DMS153 treated with DMSO at 0.1 percent for 48 hours (cell line): ENCODE data around the gene DLGAP1.
A peak's percentile ranks its signal among the peaks of the same experiment; 100 is the strongest.
"Not testable (repeated sequence)": the region's sequence is repeated elsewhere in the genome, so short reads cannot be mapped to it uniquely, and the experiment has no call there.

Source experiments
- DNase-seq: peaks from one replicate; lab custom pipeline; 2025; ENCODE audit not compliant: unreplicated experiment; lab: John Stamatoyannopoulos, UW

Gene DLGAP1

DNA sequence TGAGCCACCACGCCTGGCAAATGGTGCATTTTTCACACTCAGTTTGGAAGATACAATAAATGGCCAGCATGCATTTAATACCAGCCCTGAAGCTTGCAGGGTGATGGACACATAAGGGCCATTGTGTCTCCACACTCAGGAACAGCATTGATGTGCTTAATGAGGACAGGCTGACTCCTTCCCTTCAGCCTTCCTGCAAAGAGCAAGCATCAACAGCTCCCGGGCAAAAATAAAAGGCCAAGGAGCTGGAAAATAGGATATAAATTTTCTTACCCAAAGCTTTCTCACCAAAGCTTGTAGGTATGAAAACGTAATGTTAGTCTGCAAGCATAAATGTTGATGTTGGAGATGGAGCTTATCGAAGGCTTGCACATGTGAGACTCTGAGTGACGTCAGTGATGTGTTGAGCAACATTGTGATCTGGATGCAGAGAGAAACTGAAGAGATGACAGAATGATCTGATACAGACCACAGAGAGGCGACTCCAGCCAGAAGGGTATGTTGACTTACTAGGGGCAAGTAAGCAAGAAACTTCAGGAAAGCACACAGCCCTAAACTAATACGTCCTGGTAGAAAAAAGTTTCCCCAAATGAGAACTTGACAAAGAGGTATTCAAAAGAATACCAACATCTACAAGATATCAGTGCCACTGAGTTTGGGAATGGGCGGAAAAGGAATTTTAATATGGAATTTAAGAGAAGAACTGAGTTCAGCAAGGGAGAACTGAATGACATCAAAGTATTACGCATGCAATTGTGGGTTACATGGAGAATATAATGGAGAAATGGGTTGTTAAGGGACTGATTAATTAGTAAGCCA, 748.6 kb downstream of the DLGAP1 start:
- no peak for DNase-seq

GRCh38 chr18:3704556-3705344, 750.4 kb downstream of the DLGAP1 start:
- no peak for DNase-seq

DNA sequence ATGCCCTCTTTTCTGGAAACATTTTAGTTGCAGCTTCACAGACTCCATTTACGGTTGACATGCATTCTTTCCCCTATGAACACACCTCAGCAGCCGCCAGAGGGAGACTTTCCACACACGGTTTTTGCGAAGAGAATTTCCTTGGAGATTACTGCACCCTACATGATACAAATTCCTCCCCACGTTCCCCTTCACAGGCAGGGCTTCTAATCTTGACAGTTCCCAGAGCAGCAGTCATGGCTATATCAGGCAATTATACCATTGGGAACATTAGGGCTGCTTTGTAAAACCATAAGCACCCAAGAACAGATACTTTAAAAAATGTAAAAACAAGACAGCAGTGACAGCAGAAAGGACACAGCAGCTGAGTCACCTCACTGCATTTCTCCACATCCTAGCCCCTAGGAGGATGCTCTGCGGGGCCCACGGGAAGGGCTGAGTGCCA, 751.4 kb downstream of the DLGAP1 start:
- peak; percentile 5 for DNase-seq

GRCh38 chr18:3699707-3700567, 755.2 kb downstream of the DLGAP1 start:
- not testable (repeated sequence) for DNase-seq

DNA sequence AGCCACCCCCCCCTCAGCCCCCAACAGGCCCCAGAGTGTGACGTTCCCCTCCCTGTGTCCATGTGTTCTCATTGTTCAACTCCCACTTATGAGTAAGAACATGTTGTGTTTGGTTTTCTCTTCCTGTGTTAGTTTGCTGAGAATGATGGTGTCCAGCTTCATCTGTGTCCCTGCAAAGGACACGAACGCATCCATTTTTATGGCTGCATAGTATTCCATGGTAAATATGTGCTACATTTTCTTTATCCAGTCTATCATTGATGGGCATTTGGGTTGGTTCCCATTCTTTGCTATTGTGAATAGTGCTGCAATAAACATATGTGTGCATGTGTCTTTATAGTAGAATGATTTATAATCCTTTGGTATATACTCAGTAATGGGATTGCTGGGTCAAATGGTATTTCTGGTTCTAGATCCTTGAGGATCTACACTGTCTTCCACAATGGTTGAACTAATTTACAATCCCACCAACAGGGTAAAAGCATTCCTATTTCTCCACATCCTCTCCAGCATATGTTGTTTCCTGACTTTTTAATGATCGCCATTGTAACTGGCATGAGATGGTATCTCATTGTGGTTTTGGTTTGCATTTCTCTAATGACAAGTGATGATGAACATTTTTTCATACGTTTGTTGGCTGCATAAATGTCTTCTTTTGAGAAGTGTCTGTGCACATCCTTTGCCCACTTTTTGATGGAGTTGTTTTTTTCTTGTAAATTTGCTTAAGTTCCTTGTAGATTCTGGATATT, 760.9 kb downstream of the DLGAP1 start:
- not testable (repeated sequence) for DNase-seq

DNA sequence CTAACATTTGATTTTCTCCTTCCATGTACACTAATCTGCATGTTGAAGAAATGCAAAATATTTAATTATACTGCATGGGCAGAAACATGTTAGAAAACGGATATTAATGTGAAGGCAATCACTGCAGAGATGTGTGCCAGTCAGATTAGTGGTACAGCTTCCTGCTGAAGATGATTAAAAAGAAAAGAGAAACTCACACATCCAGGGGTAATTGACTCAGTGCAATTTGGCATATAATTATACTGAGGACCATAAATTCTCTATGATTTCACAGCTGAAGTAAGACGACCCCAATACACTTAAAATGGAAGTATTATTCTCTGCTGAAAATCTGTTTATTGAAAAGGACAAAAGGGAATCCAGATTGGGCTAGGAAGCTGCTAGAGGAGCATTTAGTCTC, 761.7 kb downstream of the DLGAP1 start:
- DNase-seq = no peak

DNA sequence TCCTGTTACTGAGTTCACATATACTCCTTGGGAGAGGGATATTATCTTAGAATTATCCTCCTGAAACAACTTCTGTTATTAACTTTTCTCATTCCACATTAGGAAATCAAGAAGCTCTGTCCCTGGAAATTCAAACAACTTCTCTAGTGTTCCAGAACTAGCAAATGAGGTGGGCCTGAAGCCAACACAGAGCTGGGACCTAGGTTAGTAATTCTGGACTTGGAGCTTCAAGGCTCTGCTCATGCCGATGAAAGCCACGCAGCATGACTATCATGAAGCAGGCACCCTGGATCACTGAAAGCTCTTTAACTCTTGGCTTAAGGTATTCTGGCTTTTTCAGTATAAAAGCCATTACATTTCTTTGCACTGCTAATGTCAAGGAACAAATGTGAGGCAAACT, 762.4 kb downstream of the DLGAP1 start:
- DNase-seq = no peak

DNA sequence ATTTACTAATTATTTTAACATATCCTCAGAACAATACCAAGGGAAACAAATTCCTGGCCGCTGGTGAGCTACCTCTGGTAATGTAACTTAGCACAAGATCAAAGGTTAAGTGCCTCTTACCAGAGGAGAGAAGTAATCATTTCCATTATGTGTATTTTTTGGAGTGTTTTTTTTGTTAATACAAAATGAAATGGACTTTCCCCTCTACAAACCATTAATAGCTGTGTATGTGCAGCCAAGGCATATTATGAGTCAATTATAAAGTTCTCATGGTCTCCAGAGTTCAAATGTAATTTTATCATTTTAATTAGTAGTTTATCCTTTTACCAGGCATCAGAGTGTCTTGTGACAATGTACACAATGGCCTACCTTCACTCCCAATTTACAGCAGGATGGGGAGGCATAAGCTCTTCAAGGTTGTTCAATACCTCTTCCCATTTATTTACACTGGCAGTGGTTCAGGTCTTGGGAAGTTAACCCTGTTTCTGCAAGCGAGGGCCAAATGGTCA, 762.9 kb downstream of the DLGAP1 start:
- peak; percentile 13 for DNase-seq

GRCh38 chr18:3691705-3692104, 763.4 kb downstream of the DLGAP1 start:
- no peak for DNase-seq

DNA sequence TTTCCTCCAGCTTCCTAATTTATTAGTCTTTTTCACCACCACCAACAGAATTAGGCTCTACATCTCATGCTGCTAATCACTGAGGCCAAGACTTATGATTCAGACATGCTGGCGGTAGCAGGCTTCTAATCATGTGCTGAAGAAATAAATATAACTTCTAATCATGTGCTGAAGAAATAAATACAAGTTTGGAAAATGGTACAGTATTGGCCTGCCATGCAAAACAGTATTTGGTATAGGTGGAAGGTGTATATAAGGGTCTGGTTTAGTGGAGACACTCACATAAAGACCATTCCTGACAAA, 764.4 kb downstream of the DLGAP1 start:
- DNase-seq = no peak

GRCh38 chr18:3689986-3690763, 764.9 kb downstream of the DLGAP1 start:
- no peak for DNase-seq

GRCh38 chr18:3689091-3689490, 766.0 kb downstream of the DLGAP1 start:
- DNase-seq = no peak

GRCh38 chr18:3688690-3689089, 766.4 kb downstream of the DLGAP1 start:
- no peak for DNase-seq

- no peak for DNase-seq
These were observed 771.6 kb downstream of the DLGAP1 start for GRCh38 chr18:3683483-3683882.

DNA sequence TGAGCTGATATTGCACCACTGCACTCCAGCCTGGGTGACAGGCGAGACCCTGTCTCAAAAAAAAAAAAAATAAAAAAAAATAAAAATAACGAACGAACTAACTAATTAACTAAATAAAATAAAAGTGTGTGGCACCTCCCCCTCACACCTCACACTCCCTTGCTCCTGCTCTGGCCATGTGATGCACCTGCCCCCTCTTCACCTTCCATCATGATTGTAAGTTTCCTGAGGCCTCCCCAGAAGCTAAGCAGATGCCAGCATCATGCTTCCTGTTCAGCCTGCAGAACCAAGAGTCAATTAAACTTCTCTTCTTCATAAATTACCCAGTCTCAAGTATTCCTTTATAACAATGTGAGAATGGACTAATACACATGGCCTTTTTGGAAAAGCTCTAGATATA, 773.0 kb downstream of the DLGAP1 start:
- DNase-seq = no peak

- no peak for DNase-seq
These were observed 775.9 kb downstream of the DLGAP1 start for GRCh38 chr18:3679241-3679640.

DNA sequence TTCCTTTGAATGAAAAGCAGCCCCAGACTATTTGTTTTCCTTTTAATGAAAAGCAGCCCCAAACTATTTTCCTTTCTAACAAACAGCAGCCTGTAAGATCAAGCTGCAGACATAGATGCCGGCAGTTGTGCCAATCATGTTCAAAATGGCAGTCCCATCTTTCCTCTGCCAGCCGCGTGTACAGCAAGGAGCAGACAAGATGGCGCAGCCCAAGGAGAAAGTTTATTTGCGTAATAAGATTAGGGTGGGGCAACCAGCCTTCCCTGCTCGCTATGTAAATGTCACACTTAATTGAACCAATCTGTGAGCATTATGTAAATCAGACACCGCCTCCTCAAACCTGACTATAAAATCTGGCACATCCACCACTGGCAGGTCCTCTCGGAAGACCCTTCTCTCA, 779.1 kb downstream of the DLGAP1 start:
- DNase-seq = no peak

GRCh38 chr18:3675446-3675845, 779.7 kb downstream of the DLGAP1 start:
- DNase-seq = no peak

DNA sequence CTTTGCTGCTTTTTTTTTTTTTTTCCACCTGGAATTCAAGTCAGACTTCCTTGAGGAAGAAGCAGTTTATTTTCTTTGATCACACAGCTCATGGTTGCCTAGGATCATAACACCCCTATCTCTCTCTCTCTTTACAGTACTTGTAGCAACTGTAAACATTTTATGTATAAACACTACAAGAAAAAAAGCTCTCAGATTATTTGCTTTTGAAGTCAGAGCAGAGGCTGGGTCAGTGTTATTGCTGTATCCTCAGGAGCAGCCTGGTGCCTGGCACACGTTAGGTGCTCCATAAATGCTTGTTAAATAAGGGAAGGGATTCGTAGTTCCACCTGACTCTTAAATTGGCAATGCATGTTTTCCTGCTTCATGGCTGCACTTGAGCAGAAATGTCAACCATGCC, 783.9 kb downstream of the DLGAP1 start:
- no peak for DNase-seq

DNA sequence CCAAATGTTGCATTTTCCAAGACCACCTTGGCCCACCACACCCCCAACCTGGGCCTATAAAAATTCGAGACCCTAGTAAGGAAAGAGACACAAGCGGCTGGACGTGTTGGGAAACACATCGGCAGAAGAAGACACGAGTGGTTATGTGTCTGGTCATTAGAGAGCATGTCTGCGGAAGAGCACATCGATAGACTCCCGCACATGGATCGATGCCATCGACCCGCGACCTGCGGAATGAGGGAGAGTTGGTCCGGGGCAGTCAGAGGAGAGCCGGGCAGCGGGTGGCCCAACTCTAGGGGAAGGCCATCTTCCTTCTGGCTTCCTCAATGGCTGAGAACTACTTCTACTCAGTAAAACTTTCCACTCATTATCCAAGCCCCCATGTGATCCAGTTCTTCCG, 785.7 kb downstream of the DLGAP1 start:
- no peak for DNase-seq
